Stimulated activated CD8-positive, alpha-beta memory T cell treated with anti-CD3 and anti-CD28 coated beads, Interleukin-7, amount 100 ng/mL, for 48 hours (primary cell): ENCODE results near the gene YIPF5.

ENCODE experiments used
- DNase-seq, 2 donors: peaks; one replicate each; pipeline ENCODE4 v3.0.0-alpha.2; 2020; ENCODE audit warnings: low read depth in 1 of 2; ENCODE audit errors: extremely low read depth in 1 of 2

YIPF5 gene

DNA sequence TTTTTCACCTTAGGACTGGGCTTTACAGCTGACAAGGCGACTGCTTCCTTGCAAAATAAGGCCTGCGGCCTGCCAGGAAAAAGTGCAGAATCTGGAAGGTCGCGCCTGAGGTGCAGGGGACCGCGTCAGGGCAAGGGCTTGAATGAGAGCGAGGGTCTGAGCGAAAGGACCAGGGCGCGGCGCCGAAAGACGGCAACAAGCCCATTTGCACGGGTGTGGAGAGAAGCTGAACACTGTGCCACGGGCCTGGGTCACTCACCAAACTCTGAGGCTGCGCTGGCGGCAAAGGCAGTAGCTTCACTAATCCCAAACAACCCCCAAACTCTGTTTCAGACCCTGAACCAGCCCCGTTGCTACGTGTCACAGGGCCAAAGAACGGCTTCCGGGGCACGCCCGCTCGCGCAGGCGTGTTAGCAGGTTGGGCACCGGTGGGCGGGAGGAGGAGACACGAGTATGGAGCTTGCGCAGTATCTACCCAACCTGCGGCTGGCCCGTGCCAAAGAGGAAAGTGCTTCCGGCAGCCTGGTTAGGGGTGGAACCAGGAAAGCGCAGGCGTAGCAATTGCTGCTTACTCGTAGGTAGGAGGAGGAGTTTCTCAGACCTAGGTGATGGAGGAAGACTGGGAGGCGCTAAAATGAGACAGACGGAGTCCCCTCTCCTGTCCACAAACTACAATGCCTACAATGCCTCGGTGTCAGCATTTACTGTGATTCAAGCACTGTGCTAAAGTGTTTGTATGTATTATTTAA lies at the start of gene YIPF5, which contains the start of gene KCTD16:
Gene YIPF5, minus strand, starts transcription at position 384 of the 749 bp plus-strand sequence. CDS start 704 bp downstream, outside the sequence.
Gene KCTD16, plus strand, starts transcription at position 598 of the 749 bp plus-strand sequence.
- DNase-seq, result peak; percentile 94 to 97

DNA sequence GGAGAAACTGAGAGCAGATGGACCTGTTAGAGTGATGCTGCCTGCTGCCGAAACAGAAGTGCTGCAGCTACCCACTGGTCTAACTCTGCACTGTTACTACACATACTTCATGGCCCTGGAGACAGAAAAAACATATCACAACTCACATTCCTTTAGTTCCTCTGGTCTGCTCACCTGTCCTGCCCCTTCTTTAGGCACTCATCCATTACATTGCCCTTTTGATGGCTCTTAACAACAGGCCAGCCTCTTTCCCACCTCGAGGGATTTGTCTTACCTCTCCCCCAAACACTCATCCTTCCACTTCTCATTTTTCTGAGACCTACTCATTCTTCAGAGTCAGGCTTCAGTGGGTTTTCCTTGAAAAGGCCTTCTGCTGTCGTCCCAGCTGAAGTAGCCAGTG lies 49.4 kb upstream of the YIPF5 start:
- no peak for DNase-seq

DNA sequence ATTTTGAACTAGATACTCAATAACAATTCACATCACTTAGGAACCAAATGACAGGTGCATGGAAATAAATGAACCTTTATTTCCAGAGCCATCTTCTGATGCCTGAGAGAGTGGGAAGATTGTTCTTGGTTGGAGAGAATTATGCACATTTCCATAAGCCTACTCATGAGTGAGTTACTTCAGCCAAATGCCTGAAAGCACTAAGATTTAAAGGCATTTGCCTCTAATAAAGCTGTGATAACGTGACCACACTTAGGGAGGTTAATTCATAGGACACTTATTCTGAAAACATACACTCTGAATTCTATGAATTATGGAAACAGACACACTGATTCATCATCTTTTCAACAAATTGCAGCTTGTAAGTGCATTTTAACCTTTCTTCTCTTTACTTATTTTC lies 40.2 kb upstream of the YIPF5 start:
- no peak for DNase-seq

DNA sequence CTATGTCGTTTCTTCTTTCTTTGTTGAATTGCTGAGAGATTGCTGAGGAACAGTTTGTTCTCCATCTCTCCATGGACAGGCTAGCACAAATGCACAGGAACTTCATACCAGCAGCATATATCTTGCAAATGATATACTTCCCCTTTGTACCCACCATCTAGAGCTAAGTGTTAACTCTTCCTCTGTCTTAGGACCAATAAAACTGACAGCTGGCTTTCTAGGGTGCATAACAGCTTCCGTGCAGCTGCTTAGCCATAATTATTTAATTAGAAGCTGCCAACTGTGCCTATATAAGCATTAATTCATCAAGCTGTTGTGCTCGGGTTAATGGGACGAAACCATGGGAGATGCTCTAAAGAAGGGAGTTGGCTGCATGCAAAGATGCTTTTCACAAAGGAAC lies 38.9 kb upstream of the YIPF5 start:
- no peak for DNase-seq

DNA sequence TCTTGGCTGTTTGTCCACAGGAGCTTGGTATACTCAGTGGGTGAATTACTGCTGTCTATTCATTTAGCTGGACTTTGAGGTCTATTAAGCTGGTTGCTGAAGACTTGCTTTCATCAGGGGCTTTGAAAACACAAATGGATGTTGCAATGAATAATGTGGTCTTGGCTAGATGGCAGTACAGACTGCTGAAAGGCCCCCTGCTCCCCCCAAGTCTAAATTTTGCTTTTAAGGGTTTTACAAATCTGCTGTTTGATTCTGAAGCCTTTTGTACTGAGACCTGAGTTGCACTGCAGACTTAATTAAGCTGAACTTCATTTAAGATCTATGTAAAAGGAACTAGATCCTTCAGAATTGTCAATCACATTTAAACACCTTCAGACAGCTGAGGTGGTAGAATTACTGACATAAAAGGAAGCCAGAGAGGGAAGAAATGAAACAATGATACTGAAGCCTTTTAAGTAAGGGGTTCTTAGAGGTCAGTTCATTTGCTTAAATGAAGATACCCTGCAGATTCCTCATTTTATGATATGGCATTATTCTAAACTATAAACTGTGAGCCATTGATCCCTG lies 37.5 kb upstream of the YIPF5 start:
- DNase-seq, result no peak

DNA sequence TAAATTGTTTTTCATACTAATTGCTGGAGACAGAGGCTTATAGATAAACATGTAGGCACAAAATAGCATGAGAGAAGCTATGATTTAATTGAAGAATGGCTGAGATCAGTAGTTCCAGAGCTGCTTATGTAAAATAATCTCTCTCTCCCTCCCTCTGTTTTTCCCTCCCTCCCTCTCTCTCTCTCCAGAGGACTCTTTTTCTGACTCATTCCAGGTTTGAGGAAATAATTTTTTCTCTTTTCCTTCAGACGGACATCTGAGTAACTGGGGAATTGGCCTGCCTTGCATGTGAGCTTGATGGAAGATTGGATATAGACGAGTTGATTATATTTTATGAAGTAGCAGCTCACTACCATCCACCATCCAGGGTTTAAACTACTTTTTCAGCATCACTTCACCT lies 35.7 kb upstream of the YIPF5 start:
- no peak for DNase-seq

DNA sequence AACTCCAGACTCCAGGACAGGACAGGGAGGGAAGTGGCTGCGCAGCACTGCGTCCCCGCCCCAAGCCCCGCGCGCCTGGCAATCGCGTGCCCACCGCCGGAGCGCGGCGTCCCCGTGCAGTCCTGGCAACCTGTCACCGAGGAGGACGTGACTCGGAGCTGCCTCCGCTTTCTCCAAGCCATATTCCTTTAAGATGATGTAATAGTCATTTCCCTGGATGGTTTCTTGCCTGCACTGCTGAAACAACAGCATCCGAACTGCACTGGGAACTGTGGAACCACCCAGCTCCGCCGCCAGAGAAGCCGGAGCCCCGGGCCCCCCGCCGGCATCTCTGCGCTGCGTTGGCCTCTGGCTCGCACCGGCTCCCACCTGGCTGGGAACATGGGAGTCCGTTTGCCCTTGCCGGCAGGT lies 34.7 kb upstream of the YIPF5 start:
- no peak for DNase-seq

DNA sequence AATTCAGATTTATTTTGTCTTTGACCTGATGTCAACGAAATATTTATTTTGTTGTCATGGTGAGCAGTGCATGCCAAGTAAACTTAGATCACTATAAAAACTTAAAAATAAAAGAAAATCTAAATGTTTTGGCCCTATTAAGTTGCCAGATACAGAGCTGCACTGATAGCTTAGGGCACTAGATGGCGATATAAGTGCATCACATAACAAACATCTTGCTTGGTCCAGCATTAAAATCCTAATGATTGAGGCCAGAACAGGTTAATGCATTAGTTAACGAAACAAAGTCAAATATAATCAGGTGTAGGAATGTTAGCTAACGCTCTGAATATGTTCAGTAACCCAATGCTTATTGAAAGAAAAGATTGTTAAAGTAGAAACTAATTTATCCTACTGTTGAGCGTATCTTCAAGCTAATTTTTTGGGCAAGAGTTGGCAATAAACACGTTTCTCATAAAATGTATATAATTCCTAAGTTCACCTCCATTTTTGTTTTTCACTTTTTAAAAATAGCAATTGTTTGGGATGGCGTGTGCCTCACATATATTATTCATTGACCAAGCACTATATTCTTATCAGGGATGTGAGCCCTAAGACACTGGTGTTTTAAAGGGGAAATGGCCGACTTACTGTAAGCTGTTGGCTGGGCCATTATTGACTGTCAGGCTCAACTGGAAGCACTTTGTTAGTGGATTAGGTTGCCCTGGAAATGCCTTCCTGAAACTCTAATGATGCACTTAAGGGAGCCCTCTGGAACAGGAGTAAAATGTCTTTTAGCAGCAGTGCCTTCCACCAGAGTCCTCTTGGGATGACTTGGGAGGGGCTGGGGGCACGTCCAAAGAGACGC lies 33.5 kb upstream of the YIPF5 start:
- no peak for DNase-seq

DNA sequence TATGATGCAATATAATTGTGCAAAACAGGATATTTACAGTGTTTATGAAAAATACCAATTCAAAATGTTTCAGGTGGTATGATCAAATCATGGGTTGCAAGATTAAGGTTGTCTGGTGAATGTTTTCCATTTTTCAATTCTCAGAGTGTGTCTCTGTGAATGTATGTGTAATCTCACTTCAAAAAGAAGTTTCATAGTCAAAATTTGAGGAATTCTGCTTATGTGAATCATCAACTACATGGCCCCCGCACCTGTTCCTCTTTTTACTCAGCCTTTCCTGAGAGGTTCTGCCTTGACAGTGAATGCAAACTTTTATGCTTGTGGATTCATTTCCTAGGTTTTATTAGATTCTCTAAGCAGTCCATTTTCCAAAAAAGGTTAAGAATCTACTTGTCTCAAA lies 32.3 kb upstream of the YIPF5 start:
- DNase-seq, result no peak

DNA sequence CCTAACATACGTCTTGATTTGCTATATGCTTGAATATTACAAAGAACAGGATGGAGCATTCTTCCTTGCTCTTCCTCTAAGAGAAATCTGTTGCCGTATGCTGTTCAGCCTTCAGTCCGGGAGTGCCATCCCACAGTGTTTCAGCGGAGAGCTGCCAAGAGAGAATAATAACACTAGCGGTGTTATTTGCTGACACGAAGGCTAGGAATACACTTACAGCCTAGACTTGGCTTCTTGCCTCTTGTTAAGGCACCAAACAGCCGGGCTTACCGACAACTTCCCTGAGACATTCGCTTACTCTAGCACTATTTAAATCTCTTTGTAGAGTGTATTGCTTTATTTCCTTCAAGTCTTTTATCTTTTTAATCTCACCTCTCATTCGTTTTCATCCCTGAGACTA lies 31.6 kb upstream of the YIPF5 start:
- DNase-seq, result no peak

DNA sequence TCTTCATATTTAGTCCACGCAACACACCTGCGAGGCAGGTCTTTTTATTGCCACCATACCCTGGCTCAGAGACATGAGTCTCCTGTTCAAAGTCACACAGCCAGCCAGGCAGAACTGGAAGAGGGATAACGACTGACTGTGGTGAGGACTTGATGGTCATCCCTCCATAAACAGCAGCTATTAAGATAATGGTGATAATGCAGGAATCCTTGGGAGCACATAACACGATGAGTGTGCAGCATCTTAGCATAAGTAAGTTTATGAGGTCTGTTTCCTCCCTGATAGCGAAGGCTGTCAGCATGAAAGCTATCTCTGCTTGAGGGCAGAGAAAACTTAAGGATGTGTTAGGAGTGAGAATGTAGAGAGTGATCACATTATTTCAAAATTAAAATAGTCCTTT lies 31.1 kb upstream of the YIPF5 start:
- DNase-seq, result no peak

DNA sequence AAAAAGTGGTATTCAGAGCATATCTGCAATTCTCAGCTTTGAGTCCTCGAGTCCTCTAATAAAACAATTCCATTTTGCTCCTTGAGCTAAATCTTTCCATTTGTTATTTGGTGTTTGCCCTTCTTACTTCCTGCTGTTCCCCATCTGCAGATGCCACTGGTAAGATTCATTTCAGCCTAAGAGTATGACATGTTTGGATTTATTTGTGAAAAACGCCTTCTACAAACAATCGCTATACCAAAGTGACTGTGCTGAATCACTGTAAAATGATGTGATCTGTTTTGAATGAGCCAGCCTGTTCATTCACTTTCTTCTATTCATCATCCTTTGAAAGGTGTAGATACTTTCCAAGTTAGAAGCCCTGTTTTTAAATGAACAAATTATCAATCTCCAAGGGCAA lies 27.9 kb upstream of the YIPF5 start:
- no peak for DNase-seq

DNA sequence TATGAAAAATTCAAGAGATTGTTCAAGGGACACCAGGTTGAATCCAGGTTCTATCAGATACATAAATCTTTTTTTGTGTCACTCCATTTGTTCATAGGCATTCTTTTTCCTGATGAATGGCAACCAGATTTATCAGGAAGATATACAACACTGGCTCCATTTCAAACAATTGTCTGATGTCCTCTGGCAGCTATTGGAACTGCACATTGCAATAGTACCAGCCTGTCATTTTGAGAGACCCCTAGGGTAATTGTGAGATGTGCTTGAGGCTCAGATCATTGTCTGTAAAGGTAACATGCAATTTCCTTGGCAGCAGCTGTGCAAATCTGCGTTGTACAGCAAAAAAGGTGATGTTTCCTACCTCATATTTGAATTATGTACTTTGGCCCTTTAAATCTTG lies 26.2 kb upstream of the YIPF5 start:
- no peak for DNase-seq

DNA sequence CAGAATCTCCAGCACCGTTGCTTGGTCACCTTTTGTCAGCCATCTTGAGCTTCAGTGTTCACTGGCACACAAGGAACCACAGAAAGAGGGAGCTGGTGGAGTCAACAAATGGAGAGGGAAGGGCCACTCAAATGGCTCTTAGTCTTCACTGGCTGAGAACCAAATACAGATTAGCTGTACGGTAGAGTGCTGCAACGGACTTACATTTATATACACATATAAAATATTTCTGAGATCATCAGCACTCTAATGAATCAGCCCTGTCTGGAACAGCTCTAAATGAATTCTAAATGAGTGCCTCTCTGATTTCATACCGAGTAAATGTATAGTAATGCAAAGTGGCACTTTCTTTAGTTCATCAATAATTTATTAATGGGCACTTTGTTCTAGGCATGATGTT lies 25.0 kb upstream of the YIPF5 start:
- no peak for DNase-seq

DNA sequence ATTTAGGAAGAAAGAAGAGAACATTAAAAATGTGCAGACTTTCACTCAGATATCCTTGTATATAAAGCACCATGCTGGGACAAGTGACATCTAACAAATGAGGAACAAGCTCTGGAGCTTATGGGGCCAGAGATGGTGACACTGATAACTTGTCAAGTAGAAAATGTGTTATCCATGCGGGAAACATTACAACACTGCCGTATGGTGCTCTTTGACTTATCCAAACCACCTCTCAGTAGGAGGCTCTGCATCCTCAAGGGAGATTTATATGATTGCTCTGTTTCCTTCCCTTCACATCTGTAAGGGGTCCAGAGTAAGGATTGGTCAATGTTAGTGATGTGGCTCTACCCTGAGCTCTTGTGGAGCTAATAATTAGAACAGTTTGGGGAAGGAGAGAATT lies 23.7 kb upstream of the YIPF5 start:
- DNase-seq, result no peak

DNA sequence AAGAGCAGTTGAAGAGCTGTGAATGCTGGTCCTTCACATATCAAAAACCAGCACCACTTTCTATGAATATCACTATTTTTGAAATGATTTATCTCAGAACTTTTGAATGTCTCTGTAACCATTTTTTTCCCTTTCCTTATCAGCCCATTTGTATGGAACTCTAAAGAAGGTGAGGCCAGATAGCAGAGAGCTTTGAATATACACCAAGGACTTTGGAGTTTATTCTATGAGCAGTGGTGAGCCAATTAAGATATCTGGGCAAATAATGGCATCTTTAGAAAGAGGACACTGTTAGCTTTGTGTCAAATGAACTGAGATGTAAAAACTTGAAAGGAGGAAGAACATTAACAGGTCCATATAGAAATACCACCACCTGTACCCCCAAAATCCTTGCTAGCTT lies 22.2 kb upstream of the YIPF5 start:
- no peak for DNase-seq

DNA sequence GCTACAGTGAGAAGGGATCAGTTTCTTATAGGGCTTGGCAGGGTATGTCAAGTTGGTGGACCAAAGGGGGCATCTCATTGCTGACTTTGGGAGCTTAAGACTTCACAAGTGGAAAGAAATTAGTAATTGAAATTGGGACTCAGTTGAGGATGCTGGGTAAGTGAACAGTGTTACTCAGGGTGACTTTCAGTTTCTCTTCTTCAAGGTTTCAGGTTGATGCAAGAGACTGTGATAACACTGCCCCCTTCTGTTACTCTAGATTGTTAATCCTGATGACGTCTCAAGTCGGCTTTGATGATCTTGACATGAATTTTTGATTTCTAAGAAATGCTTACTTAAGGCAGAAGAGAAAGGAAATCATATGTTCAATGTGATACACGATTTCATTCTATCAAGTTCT lies 21.5 kb upstream of the YIPF5 start:
- no peak for DNase-seq

DNA sequence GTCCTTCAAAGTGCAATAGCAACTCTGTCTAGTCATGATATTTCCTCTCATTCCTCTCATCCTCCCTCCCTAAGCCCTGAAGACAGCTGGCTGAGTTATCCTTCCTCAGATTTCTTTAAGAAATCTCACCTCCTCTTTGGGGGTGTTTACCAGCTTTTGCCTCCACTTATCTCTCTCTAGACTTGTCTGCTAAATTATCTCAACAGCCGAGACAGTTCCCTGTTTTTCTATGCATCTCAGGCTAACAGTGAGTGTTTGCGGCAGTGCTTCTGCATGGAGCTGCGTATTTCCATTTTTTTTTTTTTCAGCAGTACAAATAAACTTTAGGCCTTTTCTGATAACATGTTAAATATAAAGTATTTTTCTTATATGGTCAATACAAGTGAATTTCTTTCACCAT lies 21.1 kb upstream of the YIPF5 start:
- DNase-seq, result no peak

DNA sequence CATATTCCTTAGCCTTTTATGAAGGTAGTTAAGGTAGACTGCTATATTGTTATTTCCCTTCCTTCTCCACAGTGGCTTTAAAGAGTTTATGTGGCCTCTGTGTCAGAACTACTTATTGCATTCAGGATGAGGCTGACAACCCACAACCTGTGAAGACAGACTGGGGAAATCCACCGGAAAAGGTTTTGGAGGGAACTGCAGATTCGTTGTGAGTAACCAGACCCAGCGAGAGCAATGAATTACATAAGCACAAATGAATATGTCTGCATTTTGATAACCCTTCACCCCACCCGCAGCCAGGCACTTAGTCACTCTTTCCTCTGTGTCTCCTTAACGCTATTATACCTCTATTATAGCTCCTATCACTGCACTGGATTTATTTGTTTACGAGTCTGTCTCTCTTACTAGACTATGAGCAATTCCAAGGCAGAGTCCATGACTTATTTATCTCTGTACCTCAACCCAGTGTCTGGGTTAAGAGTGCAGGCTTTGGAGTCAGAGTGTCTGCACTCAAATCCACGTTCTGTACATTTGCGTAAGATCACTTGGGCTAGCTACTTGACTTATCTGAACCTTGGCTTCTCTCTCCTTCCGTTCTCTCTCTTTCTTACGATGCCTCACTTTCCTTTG lies 19.5 kb upstream of the YIPF5 start:
- peak; percentile 36 to 70 for DNase-seq

DNA sequence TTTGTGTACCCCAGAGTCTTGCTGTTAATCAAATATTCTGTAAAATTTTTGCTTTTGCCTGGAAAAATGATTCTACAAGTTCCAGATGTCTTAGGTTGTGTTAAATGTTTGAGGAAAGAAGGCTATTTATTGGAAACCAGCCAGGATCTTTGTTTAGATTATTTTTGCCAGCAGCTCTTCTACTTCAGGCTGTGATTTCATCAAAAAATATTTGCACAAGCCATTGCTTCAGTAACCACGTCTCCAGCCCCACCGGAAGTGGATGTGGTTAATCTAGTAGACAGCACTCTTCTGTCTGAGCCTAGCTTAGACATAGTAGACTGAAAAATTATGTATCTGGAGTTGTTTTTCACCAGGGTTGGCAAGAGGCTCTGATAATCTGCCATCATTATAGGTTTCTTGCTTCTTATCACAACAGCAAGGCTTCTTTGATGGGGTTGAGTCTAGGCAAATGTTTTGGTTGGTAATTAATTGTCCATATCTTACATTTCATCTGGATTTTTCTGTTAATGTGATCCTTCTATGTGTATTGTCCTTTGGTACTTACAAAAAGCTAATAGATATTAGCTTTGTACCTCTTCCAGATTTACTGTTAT lies 17.3 kb upstream of the YIPF5 start:
- DNase-seq, result peak; percentile 24 to 61
